Ecto neural progenitor cell (in vitro differentiated cells): ENCODE data around the gene IBSP.

Source experiments
- DNase-seq: peaks from one replicate; pipeline ENCODE4 v3.0.0-alpha.2; 2018; ENCODE audit warnings: low spot score

Gene IBSP, protein sequence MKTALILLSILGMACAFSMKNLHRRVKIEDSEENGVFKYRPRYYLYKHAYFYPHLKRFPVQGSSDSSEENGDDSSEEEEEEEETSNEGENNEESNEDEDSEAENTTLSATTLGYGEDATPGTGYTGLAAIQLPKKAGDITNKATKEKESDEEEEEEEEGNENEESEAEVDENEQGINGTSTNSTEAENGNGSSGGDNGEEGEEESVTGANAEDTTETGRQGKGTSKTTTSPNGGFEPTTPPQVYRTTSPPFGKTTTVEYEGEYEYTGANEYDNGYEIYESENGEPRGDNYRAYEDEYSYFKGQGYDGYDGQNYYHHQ

DNA sequence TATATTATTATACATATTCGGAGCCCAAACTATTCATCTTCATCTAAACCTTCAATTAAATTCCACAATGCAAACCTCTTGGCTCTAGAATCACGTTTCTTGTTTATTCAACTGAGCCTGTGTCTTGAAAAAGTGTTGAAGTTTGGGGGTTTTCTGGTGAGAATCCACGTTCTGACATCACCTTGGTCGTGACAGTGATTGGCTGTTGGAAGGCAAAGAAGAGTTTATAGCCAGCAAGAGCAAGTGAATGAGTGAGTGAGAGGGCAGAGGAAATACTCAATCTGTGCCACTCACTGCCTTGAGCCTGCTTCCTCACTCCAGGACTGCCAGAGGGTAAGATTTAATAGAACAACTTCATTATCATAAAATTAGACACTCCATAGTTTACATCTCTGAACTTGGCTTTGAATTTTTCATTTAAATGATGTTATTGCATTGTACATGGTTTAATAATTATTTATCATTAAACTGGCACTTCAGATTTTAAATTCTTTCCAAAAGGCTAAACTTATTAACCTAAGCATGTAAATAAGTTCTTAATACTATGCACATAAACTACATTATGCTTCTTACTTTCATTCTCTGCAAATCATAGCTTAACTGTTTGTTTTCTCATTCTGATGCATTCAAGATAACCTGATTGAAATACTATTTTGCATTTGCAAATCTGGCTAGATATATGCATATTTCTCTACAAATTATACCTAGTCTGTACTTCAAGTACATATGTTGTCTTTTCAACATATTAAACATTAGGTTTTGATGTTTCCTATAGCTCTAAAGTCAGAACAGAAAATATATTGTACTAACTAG, at the start of gene IBSP:
Gene IBSP, plus strand, starts transcription at position 254 of the 813 bp plus-strand sequence. CDS start 2,808 bp downstream, outside the sequence.
- DNase-seq, result no peak

DNA sequence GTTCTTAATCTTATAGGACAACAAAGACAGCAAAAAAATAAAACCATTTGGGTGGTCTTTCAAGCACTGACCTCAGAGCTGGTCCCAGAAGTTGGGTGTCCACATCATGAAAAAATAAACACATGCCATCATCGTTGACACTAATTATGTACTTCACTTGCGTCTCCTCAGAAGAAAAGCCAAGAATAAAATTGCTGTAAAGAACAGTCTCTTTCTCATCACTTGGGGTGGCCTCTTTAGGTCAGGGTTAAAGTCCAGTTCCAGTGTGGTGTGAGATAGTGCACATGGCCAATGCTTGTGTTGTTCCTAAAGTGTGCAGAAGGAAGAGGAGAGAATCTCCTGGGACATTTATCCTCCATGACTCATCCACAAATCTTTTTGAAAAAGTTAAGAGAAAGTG, 49.5 kb upstream of the IBSP start:
- DNase-seq, result no peak

DNA sequence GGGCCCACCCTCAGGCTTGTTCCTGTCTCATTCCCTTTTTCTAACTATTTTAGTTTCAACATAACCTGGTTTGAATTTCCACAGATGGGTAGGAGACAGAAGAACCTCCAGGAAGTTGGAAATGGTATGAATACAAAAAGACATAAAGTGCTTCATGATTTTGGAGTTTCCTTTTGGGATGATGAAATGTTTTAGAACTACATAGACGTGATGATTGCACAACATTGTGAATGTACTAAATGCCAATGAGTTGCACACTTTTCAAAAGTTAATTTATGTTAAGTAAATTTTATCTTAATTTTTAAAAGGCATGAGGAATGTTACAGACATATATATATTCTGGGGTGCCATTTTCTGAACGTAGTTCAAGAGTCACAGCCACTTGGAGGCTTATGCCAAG, 41.1 kb upstream of the IBSP start:
- no peak for DNase-seq

DNA sequence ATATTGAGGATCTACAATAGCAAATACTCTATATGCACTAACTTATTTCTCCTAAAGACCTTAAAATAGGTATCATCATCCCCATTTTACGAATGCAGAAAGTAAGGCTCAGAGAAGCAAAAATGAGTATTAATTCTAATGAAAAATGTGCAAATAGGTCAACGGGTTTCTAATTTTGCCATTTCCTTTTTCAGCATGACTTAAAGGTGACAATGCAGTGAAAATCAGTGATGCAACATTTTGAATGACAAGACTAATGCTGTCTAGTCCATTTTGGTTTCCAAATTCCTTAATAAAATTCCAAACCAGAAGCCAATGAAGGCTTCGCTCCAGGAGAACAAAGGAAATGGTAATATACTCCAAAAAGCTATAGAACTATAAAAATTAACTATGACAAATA, 37.0 kb upstream of the IBSP start:
- DNase-seq, result no peak

DNA sequence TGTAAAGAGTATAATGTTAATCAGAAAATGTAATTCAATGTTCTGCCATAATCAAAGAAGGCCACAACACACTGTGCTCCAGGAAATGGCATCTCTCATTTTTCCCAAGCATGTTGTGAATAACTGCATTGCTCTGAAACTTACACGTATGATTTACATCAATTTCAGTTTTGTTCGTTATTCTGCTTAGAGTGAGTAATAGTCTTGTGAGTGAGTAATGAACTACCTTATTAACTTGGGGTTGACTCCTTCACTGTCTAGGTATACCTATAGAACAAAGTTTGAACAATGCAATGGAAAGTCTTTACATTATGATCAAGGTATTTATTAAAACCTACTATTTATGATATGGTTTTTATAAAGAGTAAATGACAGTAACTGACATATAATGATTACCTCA, 17.8 kb upstream of the IBSP start:
- no peak for DNase-seq

DNA sequence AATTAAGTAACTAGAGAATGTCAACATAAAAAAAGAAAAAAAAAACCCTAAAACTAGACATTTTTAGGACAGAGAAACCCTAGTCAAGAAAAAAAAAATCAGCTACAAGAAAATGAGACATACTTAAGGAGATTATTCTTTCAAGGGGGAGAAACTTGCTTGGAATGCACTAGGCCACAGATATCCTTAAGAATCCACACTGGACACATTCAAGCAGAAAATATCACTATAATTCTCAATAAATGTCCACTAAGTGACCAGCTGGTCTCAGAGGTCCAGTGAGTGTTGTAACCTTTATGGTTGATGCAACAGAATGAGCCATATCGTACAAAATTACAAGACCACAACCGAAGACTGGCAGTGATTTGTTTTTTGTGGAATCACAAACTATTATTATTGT, 15.6 kb upstream of the IBSP start:
- no peak for DNase-seq

DNA sequence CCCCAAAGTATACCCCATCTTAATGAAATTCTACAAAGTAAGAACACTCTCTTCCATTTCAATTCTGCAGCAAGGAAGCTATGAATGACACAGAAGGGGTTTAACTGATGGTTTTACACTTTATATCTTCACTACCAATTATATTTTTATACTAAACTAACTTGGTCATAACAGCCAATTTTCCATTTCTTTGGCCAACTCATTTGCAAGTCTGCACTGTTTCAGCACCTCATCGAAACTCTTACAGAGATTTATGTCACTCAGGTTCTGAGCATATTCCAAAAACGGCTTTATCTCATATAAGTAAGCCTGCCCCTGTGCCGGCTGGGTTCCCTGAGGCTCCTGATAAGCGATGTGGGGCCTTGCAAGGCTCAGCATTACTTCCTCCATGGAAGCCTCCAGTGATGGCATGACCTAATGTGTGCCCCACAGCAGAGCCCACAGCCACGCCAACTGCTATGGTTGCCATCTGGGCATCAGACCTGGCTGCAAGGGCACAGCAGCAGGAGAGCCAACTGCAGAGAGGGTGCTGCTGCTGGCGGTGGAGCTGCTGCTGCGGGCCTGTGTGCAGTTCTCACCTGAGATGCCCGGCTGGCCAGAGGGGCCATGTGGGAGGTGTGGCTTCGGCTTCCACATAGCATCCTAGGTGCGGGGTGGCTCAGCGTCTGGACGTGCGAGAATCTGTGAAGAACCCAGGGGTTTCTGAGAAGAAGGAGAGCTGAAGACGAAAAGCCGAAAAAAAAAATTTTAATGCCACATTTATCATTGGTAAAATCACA, 13.4 kb upstream of the IBSP start:
- no peak for DNase-seq

DNA sequence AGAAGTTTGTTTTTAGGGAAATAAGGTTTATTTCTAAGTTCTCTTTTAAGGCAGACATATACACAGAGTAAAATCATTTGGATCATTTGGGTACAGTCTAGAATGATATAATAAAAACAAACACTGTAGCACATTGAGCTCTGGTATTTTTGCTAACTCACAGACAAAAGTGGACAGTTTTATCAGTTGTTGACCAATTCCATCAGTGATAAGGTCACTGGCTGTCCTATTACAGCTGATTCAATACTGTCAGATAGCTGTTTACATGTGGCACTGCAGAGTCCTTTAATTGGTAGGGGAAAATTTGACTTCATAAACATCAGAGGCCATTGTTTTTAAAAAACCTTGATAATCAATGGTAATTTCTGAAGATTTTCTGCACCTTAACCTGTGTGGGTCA, 3.5 kb downstream of the IBSP start:
- DNase-seq, result no peak

DNA sequence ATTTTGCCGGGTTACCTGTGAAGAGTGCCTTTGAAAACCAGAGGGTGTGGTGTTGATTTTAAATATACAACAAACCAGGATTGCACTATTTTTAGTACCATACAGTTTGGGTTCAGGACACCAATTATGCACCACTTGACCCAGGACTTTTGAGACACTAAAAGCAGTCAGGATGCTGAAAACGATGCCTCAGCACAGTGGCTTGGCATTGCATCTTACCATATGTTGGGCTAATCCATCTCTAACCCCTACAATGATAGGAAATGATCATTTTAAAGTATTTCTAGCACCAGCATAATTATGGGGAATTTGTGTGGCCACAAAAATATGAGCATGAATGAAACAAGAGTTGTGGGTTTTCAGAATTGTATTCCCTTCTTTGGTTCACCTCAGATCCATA, 4.1 kb downstream of the IBSP start:
- no peak for DNase-seq

DNA sequence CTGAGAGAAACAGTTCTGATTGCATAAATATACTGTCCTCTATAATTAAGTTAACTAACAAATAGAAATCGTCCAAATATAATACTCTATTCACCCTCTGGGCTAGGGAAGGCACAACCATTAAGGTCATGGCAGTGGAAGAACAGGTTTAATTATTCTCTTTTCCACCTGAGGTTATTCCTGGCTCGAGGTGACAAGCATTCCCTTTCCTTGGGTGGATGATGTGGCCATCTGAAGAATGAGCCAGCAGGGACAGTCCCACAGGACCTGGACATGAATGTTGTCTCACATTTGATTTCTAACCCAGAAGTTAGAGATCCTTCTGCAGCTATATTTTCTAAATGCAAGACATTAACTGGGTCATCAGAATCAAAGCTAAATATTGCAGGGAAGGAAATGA, 5.5 kb downstream of the IBSP start:
- no peak for DNase-seq

DNA sequence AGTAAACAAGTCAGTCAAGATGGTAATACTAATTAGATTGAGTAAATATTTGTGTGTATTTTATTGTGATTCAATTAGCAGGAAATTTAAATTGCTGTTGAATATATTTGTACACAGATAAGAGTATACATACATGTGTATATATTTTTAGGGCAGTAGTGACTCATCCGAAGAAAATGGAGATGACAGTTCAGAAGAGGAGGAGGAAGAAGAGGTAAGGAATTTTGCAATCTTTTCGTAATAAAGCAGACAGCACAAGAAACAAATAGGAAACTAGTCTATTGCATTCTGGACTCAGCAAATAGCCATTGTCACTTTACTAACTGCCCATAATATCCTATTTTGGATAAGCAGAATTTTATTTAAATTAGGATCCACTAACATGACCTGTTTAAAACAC, 6.6 kb downstream of the IBSP start:
- no peak for DNase-seq

DNA sequence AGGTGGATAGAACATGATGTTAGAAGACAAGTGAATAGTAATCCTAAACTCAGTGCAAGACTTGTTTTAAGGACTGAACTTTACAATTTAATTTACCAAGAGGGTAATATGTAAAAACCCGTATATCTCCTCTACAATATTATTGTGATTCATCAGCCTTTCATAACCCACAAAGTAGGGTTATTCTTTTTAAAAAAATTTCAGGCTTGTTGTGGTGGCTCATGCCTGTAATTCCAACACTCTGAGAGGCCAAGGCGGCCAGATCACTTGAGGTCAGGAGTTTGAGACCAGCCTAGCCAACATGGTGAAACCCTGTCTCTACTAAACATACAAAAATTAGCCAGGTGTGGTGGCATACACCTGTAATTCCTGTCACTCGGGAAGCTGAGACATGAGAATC, 7.2 kb downstream of the IBSP start:
- DNase-seq, result no peak

DNA sequence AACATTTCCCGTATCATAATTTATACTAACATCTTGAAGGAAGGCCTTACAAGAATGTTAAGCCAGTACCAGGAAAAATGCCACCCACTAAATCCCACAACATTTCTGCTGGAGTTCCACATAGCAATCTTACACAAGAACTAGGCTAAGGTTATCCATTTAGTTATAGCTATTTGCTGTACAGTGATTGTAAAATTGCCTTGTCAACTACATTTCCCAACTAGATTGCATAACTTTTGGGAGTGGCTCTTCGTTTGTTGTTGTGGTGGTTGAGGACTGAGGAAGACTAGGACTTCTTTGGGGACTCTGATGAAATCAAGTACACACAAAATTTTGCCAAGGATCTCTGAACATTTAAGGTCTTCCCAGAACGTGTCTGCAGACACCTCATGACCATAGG, 8.0 kb downstream of the IBSP start:
- no peak for DNase-seq

DNA sequence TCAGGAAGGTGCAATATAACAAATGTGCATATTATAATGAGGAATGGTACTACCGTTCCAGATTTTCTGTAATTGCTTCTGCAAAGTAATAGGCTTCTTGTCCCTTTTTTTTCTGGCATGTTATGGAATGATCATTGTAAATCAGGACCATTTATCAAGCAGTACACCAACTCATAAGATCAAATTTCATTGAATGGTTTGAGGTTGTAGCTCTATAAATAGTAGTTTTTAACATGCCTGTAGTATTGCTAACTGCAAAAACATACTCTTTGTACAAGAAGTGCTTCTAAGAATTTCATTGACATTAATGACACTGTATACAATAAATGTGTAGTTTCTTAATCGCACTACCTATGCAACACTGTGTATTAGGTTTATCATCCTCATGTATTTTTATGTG, 12.6 kb downstream of the IBSP start:
- no peak for DNase-seq

DNA sequence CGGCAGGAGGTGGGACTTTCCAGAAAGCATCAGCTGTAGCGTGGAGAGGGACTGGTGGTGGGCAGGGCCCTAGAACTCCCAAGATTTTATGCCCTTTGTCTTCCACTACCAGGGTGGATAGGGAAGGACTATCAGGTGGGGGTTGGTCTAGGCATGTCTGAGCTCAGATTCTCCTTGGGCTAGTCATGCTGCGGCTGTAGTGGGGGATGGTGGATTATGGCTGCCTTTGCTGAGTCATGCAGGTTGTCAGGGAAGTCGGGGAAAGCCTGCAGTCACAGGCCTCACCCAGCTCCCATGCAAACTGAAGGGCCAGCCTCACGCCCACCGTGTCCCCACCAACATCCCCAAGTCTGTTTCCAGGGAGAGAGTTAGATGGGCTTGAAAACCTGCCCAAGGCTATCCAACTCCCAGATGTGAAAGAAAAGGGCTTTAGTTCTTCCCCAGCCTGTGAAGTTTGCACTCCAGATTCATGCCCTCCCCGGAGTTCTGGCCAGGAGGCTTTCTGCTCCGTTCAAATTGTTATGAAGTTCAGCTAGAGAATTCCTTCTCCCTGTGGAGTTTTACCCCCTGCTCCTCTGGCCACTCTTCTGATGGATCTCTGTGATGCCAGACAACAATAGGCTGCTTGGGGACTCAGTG, 20.0 kb downstream of the IBSP start:
- DNase-seq, result no peak

DNA sequence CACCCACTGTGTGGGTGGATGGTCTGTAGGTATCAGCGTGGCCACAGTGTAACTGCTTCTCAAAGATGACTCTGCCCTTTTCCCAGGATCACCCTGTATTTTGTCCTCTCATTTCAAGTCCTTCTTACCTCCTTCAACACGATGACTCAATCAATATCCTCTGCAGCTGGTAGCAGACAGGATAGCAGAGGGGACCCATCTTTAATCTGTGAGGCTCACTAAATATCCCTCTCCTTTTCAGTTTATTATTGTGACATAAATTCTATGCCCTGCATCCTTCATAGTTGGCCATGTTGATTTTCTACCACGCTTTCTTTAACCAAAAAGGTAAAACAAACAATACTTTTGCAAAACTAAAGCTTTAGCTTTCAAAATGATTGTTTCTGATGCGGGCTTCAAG, 23.8 kb downstream of the IBSP start:
- DNase-seq, result no peak

DNA sequence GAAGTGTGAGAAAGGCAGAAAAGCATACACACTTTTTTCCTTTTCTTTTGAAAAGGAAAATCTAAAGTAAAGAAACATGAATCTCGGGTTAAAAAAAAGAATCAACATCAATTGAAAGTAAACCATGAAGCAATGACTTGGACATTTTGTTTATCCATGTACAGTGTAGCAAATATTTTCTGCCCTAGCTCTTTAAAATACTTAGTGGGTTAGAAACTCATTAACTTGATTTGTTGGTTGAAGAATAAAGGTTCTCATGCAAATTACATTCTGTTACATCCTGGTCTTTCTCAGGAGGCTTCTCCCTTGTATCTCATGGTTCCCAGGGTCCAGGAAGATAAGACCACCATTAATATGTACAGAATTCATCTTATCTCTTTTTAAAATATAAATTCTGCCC, 24.4 kb downstream of the IBSP start:
- no peak for DNase-seq

DNA sequence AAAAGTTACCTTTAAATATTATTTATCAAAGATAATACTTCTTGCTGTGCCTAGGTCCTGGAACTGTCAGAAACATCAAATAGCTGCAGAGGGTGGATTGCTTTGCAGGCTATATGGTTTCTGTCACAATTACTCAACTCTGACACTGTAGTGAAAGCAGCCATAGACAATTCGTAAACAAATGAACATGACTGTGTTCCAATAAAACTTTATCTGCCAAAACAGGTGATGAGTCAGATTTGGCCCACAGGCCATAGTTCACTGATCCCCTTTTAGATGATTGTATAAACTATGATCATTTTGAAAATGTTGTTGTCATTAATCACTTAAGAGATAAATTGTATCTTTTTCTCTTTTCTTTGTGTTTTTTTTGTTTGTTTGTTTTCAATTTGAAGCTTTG, 25.0 kb downstream of the IBSP start:
- no peak for DNase-seq

DNA sequence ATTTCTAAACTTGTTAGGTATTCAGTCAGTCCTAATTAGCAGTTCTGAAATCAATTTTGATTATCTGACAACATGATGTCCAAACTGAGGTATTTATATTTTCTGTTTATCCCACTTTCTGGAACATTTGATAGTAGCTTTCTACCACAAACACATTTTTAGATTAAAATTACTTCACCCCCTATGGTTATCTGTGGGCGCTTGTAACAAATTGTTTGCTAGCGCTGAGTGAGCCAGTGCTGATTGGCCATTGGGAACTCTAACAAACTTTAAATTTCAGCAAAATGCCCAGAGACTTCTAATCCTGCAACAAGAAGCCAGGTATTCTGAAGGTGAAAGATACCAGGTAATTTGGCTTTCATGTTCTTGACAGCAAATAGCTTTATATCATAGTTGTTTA, 33.3 kb downstream of the IBSP start, which contains the start of gene MEPE:
Gene MEPE, plus strand, starts transcription at position 301 of the 400 bp plus-strand sequence. CDS start 1,746 bp downstream, outside the sequence.
- DNase-seq, result no peak

DNA sequence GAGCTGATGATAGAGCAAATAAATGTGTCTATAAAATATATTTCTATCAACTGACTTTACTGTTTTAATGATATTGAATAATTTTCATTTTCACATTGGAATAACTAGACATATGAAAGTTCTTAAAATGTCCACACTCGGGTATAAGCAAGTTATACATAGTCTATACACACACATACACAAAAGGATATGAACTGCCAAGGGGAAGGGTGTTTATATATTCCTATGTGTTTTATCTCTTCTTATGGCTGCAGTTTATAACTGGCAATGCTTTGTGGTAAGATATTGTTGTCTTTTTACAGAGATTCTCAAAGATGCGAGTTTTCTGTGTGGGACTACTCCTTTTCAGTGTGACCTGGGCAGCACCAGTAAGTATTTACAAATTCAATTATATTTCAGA, 35.0 kb downstream of the IBSP start:
- DNase-seq, result no peak

DNA sequence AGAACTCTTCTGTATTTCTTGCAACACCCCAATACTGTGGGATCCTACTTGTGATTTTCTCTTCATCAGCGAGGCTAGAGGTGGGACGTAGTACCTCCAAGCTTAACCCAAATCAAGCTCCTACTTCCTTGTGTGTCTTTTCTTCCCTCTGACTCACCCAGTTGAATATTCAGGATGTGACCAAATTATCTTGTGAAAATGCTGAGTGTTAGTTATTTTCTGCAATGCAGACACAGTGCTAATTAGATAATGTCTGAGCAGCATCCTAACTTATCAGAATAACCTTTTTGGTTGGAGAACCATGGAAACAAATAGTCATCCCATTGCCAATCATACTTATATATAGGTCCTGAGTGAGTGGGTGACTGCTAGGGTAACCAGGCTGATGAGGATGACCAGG, 35.8 kb downstream of the IBSP start:
- no peak for DNase-seq

DNA sequence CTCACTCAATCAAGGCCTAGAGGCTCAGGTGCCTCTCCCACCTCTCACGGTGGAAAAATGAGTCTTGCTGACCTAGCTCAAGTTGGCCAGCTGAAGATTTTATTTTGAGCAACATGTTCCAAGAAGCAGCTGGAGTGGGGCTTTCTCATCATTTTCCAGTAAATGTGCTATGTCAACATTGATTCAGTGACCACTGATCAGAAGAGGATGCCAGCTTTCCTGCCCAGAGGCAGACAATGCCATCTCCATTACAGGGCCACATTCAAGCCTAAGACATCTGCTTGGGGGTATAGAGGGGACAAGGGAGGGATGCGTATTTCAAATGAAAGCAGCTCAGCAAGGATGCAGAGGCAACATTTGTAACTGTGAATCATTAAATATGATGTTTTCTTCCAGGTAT, 36.4 kb downstream of the IBSP start:
- DNase-seq, result no peak
